ENCODE data around the gene ZG16. TPM values are rescaled to one million over a fixed set of nuclear protein-coding genes. Genes with fewer than 3 reads are reported as not detected.
A peak's percentile ranks its signal among the peaks of the same experiment; 100 is the strongest.
"Not testable (repeated sequence)": the region's sequence is repeated elsewhere in the genome, so short reads cannot be mapped to it uniquely, and the experiment has no call there.

The ZG16 gene, protein sequence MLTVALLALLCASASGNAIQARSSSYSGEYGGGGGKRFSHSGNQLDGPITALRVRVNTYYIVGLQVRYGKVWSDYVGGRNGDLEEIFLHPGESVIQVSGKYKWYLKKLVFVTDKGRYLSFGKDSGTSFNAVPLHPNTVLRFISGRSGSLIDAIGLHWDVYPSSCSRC
- not detected for total RNA-seq

DNA sequence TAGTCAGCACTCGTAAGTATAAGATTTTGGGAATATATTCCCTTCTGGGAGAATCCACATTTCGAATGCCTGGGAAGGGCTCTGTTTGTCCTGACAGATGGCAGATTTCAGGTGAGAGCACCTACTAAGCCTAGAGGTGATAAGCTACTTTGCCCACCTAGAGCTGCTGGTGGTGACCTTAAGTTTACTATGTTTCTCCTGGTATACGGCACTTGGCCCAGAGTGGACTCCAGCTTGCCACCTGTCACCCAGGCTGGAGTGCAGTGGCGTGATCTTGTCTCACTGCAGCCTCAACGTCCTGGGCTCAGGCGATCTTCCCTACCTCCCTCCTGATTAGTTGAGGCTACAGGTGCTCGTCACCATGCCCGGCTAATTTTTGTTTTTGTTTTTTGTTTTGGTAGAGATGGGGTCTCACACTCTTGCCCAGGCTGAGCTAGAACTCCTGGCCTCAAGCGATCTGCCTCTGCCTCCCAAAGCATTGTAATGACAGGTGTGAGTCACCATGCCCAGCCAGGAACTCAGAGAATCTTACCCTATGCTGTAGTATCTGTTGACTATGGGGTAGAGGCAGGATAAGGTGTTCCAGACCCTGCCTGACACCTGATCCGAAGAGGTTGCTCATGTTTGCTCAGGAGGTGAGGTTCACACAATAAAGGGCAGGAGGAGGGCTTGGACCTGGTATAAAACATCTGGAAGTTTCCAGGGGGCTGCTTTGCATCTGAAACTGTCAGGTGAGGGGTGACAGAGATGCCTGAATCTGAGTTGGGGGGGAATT lies at the start of gene ZG16:
Gene ZG16, plus strand, starts transcription at position 681 of the 775 bp plus-strand sequence. CDS start 1,011 bp downstream, outside the sequence.
- intact Hi-C loops (cut with DNase I, micrococcal nuclease): no loop called here
- ATAC-seq: no peak
- POLR2A ChIA-PET: no interaction called here
- CTCF ChIA-PET: interaction anchor here (0.5 to 1.7 kb wide), 4 partner anchors 8 to 86 kb away, joined by 3 to 8 read pairs (median 4); no protein-coding TSS in a partner anchor
- no peaks in the 10 kb centered on the region for H3K36me3 Mint-ChIP-seq (ENCODE audit: low read depth)
- H3K9me3 Mint-ChIP-seq (ENCODE audit: low read depth): no peaks in the 10 kb centered on the region
- H3K27me3 Mint-ChIP-seq: no peaks in the 10 kb centered on the region
- no peak within 1 kb of the TSS for H3K4me3 Mint-ChIP-seq
- DNase-seq: no peak
- H3K4me1 Mint-ChIP-seq: peaks cover 12% of the 10 kb centered on the region
- H3K27ac Mint-ChIP-seq: no peak within 1 kb of the TSS

DNA sequence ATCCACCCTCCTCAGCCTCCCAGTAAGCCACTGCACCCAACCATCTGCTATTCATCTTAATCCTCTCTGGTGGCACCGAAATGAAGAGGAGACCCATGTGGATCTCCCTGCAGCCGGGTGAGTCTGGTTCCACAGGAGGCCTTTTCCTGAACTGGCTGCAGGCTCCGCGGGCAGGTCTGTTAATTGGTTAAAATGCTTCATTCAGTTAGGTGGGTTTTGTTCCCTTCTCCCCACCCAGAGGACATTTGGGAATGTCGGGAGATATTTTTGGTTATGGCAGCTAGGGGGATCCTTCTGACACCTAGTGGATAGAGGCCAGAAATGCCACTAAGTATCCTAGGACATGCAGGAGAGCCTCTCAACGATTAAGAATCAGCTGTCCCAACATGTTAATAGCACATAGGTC lies 48.9 kb upstream of the ZG16 start:
- H3K4me3 Mint-ChIP-seq: no peak overlapping the region
- peaks cover 37% of the 10 kb centered on the region for H3K4me1 Mint-ChIP-seq
- ATAC-seq: no peak
- H3K27ac Mint-ChIP-seq: no peak overlapping the region
- intact Hi-C loops (cut with DNase I, micrococcal nuclease): no loop called here
- no peaks in the 10 kb centered on the region for H3K27me3 Mint-ChIP-seq
- DNase-seq: no peak
- H3K9me3 Mint-ChIP-seq (ENCODE audit: low read depth): peaks cover 7% of the 10 kb centered on the region
- peaks cover 8% of the 10 kb centered on the region for H3K36me3 Mint-ChIP-seq (ENCODE audit: low read depth)
- ChIA-PET CTCF (interaction anchor here (0.6 to 3.9 kb wide), 11 partner anchors 10 to 142 kb away, joined by 3 to 41 read pairs (median 3); no protein-coding TSS in a partner anchor), POLR2A (no interaction called here)

DNA sequence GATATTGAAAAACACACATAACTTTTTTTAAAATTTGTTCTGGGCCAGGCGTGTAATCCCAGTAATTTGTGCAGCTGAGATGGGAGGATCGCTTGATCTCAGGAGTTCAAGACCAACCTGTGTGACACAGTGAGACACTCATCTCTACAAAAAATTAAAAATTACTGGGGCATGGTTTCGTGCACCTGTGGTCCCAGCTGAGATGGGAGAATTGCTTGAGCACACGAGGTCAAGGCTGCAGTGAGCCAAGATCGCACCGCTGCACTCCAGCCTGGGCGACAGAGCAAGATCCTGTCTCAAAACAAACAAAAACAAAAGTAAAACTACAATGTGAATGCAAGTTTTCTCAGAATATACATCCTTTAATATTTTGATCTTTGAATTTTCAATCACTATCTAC lies 47.4 kb upstream of the ZG16 start:
- POLR2A ChIA-PET: no interaction called here
- no peak for ATAC-seq
- Mint-ChIP-seq H3K36me3 (ENCODE audit: low read depth) (peaks cover 8% of the 10 kb centered on the region), H3K9me3 (ENCODE audit: low read depth) (peaks cover 10% of the 10 kb centered on the region), H3K27ac (peak overlapping the region; percentile 62), H3K27me3 (no peaks in the 10 kb centered on the region), H3K4me3 (no peak overlapping the region), H3K4me1 (peaks cover 39% of the 10 kb centered on the region)
- intact Hi-C loops (cut with DNase I, micrococcal nuclease): no loop called here
- DNase-seq: no peak
- CTCF ChIA-PET: interaction anchor here (1.4 to 3.9 kb wide), 2 partner anchors 24 to 30 kb away, joined by 4 to 41 read pairs; no protein-coding TSS in a partner anchor

DNA sequence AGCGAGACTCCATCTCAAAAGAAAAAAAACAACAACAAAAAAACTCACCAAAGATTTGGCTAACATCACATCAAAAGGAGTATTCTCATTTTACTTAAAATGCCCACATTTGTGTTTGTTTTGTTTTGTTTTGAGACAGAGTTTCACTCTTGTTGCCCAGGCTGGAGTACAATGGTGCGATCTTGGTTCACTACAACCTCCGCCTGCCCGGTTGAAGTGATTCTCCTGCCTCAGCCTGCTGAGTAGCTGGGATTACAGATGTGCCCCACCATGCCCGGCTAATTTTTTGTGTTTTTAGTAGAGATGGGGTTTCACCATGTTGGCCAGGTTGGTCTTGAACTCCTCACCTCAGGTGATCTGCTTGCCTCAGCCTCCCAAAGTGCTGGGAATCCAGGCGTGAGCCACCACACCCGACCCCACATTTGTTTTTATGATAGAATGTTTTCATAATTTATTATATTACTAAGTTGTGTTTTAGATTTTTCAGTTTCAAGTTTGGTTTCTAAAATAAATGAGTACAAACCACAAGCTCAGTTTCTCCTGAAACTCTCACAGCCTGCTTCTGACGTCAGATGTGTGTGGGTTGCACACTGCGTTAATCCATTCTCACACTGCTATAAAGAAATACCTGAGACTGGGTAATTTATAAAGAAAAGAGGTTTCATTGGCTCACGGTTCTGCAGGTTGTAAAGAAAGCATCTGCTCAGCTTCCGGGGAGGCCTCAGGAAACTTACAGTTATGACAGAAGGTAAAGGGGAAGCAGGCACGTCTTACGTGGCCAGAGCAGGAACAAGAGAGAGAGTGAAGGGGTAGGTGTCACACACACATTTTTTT lies 46.1 kb upstream of the ZG16 start:
- H3K27me3 Mint-ChIP-seq; H3K36me3 Mint-ChIP-seq (ENCODE audit: low read depth): not testable (repeated sequence)
- ATAC-seq (peak; percentile 92), DNase-seq (peak; percentile 93)
- intact Hi-C loops (cut with DNase I, micrococcal nuclease): loop anchor here (1.0 kb wide), 4 partner anchors 13 to 119 kb away; partner anchors contain the start of genes C16orf54 (in 2 of the 2) and KIF22 (in 1 of the 2)
- ChIA-PET POLR2A (interaction anchor here (0.6 to 1.4 kb wide), 12 partner anchors 9 to 744 kb away, joined by 3 to 12 read pairs (median 4); partner anchors contain the start of genes C16orf54 and KIF22), CTCF (interaction anchor here (0.7 to 3.9 kb wide), 8 partner anchors 14 to 116 kb away, joined by 3 to 41 read pairs (median 4); partner anchors contain the start of gene KIF22)
- Mint-ChIP-seq H3K27ac (peak overlapping the region; percentile 90), H3K4me3 (peak overlapping the region; percentile 20), H3K4me1 (peaks cover 50% of the 10 kb centered on the region), H3K9me3 (ENCODE audit: low read depth) (peaks cover 10% of the 10 kb centered on the region)

DNA sequence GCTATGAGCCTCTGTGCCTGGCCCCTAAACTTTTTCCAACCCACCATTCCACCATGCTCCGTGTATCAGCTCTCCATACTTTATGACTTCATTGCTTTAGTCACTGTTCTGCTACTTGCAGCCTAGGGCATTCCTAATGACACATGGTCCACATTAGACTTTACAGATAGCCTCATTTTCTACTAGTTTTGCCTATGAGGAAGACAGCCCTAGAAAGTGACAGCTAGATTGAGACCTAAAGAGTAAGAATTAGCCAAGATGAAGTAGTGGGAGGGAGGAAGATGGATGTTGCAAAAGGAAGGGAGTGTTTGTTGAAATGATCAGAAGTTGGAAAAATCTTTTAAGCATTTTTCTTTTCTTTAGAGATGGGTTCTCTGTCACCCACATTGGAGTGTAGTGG lies 43.3 kb upstream of the ZG16 start:
- DNase-seq (no peak), ATAC-seq (no peak)
- Mint-ChIP-seq H3K4me1 (peaks cover 70% of the 10 kb centered on the region), H3K36me3 (ENCODE audit: low read depth) (peaks cover 8% of the 10 kb centered on the region), H3K27me3 (no peaks in the 10 kb centered on the region), H3K4me3 (no peak overlapping the region), H3K27ac (no peak overlapping the region), H3K9me3 (ENCODE audit: low read depth) (peaks cover 10% of the 10 kb centered on the region)
- ChIA-PET CTCF (interaction anchor here (0.7 to 2.2 kb wide), 2 partner anchors 9 to 12 kb away, joined by 4 to 10 read pairs; no protein-coding TSS in a partner anchor), POLR2A (interaction anchor here (0.6 kb wide), 1 partner anchor 8 kb away, joined by 4 read pairs; no protein-coding TSS in a partner anchor)
- intact Hi-C loops (cut with DNase I, micrococcal nuclease): no loop called here

DNA sequence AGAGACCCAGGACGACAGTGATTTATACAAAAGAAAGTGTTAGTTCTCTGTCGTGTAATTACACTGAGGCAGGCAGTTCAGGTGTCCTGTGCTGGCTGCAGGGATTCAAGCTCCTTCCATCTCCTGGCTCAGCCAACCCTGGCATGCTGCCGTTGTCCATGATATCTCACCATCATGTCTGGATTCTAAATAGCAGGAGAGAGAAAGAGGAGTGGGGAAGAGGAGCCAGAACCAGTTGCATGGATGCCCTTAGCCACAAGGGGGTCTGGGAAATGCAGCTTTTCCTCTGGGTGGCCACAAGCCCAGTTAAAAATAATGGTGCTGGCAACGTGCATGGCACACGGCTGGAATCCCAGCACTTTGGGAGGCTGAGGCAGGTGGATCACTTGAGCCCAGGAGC lies 41.9 kb upstream of the ZG16 start:
- DNase-seq: no peak
- ChIA-PET CTCF (interaction anchor here (2.2 kb wide), 1 partner anchor 7 kb away, joined by 10 read pairs; no protein-coding TSS in a partner anchor), POLR2A (no interaction called here)
- H3K4me3 Mint-ChIP-seq: no peak overlapping the region
- ATAC-seq: no peak
- no peak overlapping the region for H3K27ac Mint-ChIP-seq
- H3K4me1 Mint-ChIP-seq: peaks cover 77% of the 10 kb centered on the region
- H3K36me3 Mint-ChIP-seq (ENCODE audit: low read depth): peaks cover 7% of the 10 kb centered on the region
- peaks cover 10% of the 10 kb centered on the region for H3K9me3 Mint-ChIP-seq (ENCODE audit: low read depth)
- H3K27me3 Mint-ChIP-seq: no peaks in the 10 kb centered on the region
- intact Hi-C loops (cut with DNase I, micrococcal nuclease): no loop called here

DNA sequence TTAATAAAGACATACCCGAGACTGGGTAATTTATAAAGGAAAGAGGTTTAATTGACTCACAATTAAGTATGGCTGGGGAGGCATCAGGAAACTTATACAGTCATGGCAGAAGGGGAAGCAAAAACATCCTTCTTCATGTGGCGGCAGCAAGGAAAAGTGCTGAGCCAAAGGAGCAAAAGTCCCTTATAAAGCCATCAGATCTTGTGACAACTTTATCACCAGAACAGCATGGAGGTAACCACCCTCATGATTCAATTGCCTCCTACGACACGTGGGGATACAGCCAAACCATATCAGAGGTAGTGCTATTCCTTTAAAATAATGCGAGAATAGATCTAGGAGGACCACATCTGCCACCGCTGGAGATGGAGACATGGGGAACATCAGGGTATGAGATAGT lies 41.3 kb upstream of the ZG16 start:
- Mint-ChIP-seq H3K4me3 (no peak overlapping the region), H3K4me1 (peaks cover 79% of the 10 kb centered on the region), H3K27ac (no peak overlapping the region), H3K27me3 (no peaks in the 10 kb centered on the region), H3K9me3 (ENCODE audit: low read depth) (peaks cover 8% of the 10 kb centered on the region), H3K36me3 (ENCODE audit: low read depth) (peaks cover 8% of the 10 kb centered on the region)
- DNase-seq (no peak), ATAC-seq (no peak)
- intact Hi-C loops (cut with DNase I, micrococcal nuclease): no loop called here
- ChIA-PET CTCF (no interaction called here), POLR2A (no interaction called here)

DNA sequence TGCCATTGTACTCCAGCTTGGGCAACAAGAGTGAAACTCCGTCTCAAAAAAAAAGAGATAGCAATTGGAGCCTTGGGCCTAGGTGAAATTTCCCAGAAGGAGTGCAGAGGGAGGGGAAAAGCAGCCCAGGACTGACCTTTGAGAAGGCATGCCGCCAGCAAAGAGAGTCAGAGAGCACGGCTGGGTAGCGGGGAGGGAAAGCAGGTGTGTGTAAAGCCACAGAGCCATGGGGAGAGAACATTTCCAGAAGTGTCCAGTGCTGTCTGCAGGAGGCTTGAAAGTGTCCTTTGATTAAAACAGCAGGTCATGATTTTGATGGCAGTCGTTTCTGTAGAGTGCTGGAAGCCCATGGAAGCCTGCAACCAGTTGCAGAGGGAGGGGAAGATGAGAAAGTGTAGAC lies 40.3 kb upstream of the ZG16 start:
- intact Hi-C loops (cut with DNase I, micrococcal nuclease): no loop called here
- H3K9me3 Mint-ChIP-seq (ENCODE audit: low read depth): peaks cover 6% of the 10 kb centered on the region
- CTCF ChIA-PET: no interaction called here
- DNase-seq (no peak), ATAC-seq (no peak)
- peaks cover 12% of the 10 kb centered on the region for H3K36me3 Mint-ChIP-seq (ENCODE audit: low read depth)
- H3K27me3 Mint-ChIP-seq: no peaks in the 10 kb centered on the region
- POLR2A ChIA-PET: no interaction called here
- peaks cover 77% of the 10 kb centered on the region for H3K4me1 Mint-ChIP-seq
- no peak overlapping the region for H3K4me3 Mint-ChIP-seq
- H3K27ac Mint-ChIP-seq: peak overlapping the region; percentile 77

DNA sequence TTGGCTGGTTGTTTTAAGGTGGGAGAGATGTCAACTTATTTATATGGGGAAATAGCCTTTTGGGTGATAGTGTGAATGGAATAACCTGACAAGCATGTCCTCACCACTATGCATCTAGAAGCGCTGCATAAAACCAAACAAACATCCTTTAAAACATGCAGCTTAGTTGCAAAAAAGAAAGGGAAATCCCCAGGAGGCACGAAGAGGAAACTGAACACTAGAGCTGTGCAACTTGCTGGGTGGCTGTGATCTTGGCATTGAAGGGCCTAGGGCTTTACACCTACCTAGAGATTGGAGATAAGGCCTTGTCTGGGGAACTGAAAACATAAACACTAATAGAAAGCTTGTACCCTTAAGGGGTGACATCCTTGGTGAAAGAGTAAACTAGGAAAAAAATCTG lies 39.5 kb upstream of the ZG16 start:
- Mint-ChIP-seq H3K27me3 (no peaks in the 10 kb centered on the region), H3K4me3 (peak overlapping the region; percentile 4), H3K9me3 (ENCODE audit: low read depth) (peaks cover 3% of the 10 kb centered on the region), H3K36me3 (ENCODE audit: low read depth) (peaks cover 18% of the 10 kb centered on the region), H3K4me1 (peaks cover 77% of the 10 kb centered on the region), H3K27ac (peak overlapping the region; percentile 77)
- ATAC-seq: peak; percentile 89
- CTCF ChIA-PET: interaction anchor here (0.6 to 1.5 kb wide), 6 partner anchors 10 to 312 kb away, joined by 3 to 6 read pairs (median 4); partner anchors contain the start of gene PAGR1
- POLR2A ChIA-PET: no interaction called here
- intact Hi-C loops (cut with DNase I, micrococcal nuclease): no loop called here
- peak; percentile 57 for DNase-seq

DNA sequence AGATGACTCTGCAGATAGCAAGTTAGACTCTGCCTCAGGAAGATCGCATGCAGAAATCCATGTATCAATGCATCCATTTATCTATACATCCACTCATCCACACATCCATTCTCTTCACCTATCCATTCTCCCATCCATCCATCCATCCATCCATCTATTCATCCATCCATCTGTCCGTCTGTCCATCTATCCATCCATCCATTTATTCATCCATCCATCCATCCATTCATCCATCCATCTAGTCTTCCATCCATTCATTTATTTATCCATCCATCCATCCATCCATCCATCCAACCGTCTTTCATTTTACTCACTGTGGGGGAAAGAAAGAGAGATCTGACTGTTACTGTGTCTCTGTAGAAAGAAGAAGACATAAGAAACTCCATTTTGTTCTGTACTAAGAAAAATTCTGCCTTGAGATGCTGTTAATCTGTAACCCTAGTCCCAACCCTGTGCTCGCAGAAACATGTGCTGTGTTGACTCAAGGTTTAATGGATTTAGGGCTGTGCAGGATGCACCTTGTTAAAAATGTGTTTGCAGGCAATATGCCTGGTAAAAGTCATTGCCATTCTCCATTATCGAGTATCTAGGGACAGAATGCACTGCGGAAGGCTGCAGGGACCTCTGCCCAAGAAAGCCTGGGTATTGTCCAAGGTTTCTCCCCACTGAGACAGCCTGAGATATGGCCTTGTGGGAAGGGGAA lies 38.0 kb upstream of the ZG16 start:
- ATAC-seq; DNase-seq; CTCF ChIA-PET; POLR2A ChIA-PET; H3K27me3 Mint-ChIP-seq; H3K4me3 Mint-ChIP-seq; H3K9me3 Mint-ChIP-seq (ENCODE audit: low read depth): not testable (repeated sequence)
- intact Hi-C loops (cut with DNase I, micrococcal nuclease): loop anchor here in 1 of 2 experiments (10.0 kb wide), 1 partner anchor 715 kb away; no protein-coding TSS in a partner anchor
- H3K4me1 Mint-ChIP-seq: peaks cover 78% of the 10 kb centered on the region
- peak overlapping the region; percentile 33 for H3K27ac Mint-ChIP-seq
- H3K36me3 Mint-ChIP-seq (ENCODE audit: low read depth): peaks cover 25% of the 10 kb centered on the region
